BJ (cell line): ENCODE results near the gene RNGTT. TPM values are rescaled to one million over a fixed set of nuclear protein-coding genes. Genes with fewer than 3 reads are reported as not detected.

Source experiments
- CTCF ChIA-PET: fragments of 350-600 bp; formaldehyde crosslinking; extraction: SDS; loops from one replicate; lab custom pipeline; 2021; ENCODE audit warnings: antibody characterized with exemption, inconsistent platforms; lab: Yijun Ruan, JAX
- POLR2A ChIA-PET: fragments of 300-600 bp; sonication (Branson Sonifier 250); formaldehyde crosslinking; extraction: SDS; loops from one replicate; lab custom pipeline; 2021; ENCODE audit warnings: antibody characterized with exemption; lab: Charles Lee
- DNase-seq: peaks from one replicate; pipeline ENCODE4 v3.0.0-alpha.2; 2011; ENCODE audit warnings: low read depth
- H3K27me3 ChIP-seq: 2 replicates; pipeline ENCODE4 v1.6.0; 2011; ENCODE audit warnings: low read length; ENCODE audit not compliant: control insufficient read depth, insufficient read depth
- H3K36me3 ChIP-seq: 2 replicates; pipeline ENCODE4 v1.5.1; 2011; ENCODE audit warnings: low read length; ENCODE audit not compliant: control insufficient read depth, insufficient read depth
- H3K4me3 ChIP-seq: 2 replicates; pipeline ENCODE4 v1.5.1; 2011; ENCODE audit warnings: low read depth, mild to moderate bottlenecking, control low read depth, low read length
- CTCF ChIP-seq: IDR thresholded peaks from 2 replicates; pipeline ENCODE4 v1.5.1; 2011; ENCODE audit warnings: low read depth, mild to moderate bottlenecking, control low read depth, inconsistent platforms, low read length, moderate library complexity; ENCODE audit not compliant: insufficient read depth
- polyA plus RNA-seq: library from polyadenylated mRNA; depleted of rRNA; stranded (reverse); fragments of >200 nt; gene quantifications from 2 replicates; pipeline ENCODE4 v1.2.3, GENCODE V29; 2011

Gene RNGTT
- polyA plus RNA-seq, 1 experiment: 3.2 TPM

- H3K4me3 ChIP-seq: no peak overlapping the region
- no peak for TF ChIP-seq CTCF
- ChIA-PET POLR2A (no interaction called here), CTCF (interaction anchor here (0.7 kb wide), 1 partner anchor 1215 kb away, joined by 3 read pairs; no protein-coding TSS in a partner anchor)
- H3K36me3 ChIP-seq: no peaks in the 10 kb centered on the region
- no peaks in the 10 kb centered on the region for H3K27me3 ChIP-seq
- DNase-seq: no peak
Observed at GRCh38 chr6:88920774-88921733, 42.4 kb downstream of the RNGTT start.

GRCh38 chr6:88920088-88920487 lies 43.3 kb downstream of the RNGTT start:
- Histone ChIP-seq H3K4me3 (no peak overlapping the region), H3K27me3 (no peaks in the 10 kb centered on the region), H3K36me3 (no peaks in the 10 kb centered on the region)
- CTCF ChIA-PET: no interaction called here
- DNase-seq: no peak
- TF ChIP-seq CTCF: no peak
- POLR2A ChIA-PET: no interaction called here

- POLR2A ChIA-PET: no interaction called here
- H3K4me3 ChIP-seq: no peak overlapping the region
- no peak for DNase-seq
- TF ChIP-seq CTCF: peak; percentile 29; the same call in 1 of the 2 replicates
- CTCF ChIA-PET: interaction anchor here (0.6 to 2.1 kb wide), 3 partner anchors 10 to 143 kb away, joined by 3 to 7 read pairs (median 3); no protein-coding TSS in a partner anchor
- no peaks in the 10 kb centered on the region for H3K27me3 ChIP-seq
- H3K36me3 ChIP-seq: no peaks in the 10 kb centered on the region
Observed at GRCh38 chr6:88919032-88919431, 44.4 kb downstream of the RNGTT start.

GRCh38 chr6:88916615-88917208 lies 46.7 kb downstream of the RNGTT start:
- H3K4me3 ChIP-seq: no peak overlapping the region
- POLR2A ChIA-PET: no interaction called here
- no peaks in the 10 kb centered on the region for H3K27me3 ChIP-seq
- no peaks in the 10 kb centered on the region for H3K36me3 ChIP-seq
- no peak for TF ChIP-seq CTCF
- no peak for DNase-seq
- CTCF ChIA-PET: no interaction called here

- no peak for TF ChIP-seq CTCF
- H3K27me3 ChIP-seq: no peaks in the 10 kb centered on the region
- no peaks in the 10 kb centered on the region for H3K36me3 ChIP-seq
- H3K4me3 ChIP-seq: no peak overlapping the region
- POLR2A ChIA-PET: no interaction called here
- CTCF ChIA-PET: no interaction called here
- DNase-seq: no peak
Observed at GRCh38 chr6:88914895-88915598, 48.4 kb downstream of the RNGTT start.
